WI38 (cell line): Measurements from ENCODE around the gene KLHL10.
A peak's percentile ranks its signal among the peaks of the same experiment; 100 is the strongest.
"Not testable (repeated sequence)": the region's sequence is repeated elsewhere in the genome, so short reads cannot be mapped to it uniquely, and the experiment has no call there.

Experiments used
- H3K4me3 ChIP-seq: 2 replicates; pipeline ENCODE4 v1.5.1; 2011; ENCODE audit warnings: low read depth, mild to moderate bottlenecking, control low read depth, low read length
- TF ChIP-seq, protein P1 (sequence below): IDR thresholded peaks from 2 replicates; pipeline ENCODE4 v1.5.1; 2012; ENCODE audit warnings: low read depth, mild to moderate bottlenecking, control low read depth, low read length

KLHL10 gene

DNA sequence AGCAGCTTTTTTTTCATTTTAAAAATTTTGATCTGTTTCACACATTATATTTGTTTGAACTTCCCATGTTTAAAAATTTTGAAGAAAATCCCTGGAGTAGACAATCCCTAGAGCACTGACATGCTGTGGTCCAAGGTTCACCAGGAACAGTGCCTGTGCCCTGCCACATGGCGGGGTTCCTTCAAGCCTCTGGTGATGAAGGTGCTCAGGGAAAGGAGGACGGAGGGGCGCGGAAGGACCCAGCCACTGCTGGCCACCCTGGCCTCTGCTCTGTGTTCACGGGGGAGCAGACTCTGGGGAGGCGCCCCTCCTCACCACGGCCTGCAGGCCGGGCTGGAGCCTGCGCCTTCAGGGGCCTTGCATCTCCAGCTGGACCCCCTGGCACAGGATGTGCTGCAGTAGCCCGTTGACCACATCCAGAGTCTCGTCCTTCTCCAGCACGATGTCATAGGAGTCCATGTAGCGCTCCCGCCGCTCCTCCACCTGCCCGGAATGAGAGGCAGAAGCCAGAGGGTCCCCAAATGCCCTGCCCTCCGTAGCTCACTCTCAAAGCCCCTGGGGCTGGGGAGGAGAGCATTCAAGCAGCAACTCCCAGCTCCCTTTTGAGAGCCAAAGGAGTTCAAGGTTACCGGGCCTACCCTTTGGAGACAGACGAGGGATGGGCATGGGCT lies 12.3 kb upstream of the KLHL10 start:
- no peak overlapping the region for H3K4me3 ChIP-seq
- TF ChIP-seq, protein P1, sequence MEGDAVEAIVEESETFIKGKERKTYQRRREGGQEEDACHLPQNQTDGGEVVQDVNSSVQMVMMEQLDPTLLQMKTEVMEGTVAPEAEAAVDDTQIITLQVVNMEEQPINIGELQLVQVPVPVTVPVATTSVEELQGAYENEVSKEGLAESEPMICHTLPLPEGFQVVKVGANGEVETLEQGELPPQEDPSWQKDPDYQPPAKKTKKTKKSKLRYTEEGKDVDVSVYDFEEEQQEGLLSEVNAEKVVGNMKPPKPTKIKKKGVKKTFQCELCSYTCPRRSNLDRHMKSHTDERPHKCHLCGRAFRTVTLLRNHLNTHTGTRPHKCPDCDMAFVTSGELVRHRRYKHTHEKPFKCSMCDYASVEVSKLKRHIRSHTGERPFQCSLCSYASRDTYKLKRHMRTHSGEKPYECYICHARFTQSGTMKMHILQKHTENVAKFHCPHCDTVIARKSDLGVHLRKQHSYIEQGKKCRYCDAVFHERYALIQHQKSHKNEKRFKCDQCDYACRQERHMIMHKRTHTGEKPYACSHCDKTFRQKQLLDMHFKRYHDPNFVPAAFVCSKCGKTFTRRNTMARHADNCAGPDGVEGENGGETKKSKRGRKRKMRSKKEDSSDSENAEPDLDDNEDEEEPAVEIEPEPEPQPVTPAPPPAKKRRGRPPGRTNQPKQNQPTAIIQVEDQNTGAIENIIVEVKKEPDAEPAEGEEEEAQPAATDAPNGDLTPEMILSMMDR, result no peak

DNA sequence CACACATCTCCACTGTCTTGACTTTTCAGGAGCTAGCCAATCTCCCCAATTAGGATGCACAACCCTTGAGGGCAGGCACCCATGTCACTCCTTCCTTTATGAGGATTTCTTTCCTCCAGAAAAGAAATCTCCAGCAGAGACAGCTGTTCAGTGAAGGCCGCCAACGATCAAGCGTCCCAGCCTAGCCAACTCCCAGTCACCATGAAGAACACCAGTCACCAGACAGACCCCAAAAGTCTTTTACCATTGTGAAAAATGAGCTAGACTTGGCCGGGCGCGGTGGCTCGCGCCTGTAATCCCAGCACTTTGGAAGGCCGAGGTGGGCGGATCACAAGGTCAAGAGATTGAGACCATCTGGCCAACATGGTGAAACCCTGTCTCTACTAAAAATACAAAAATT lies 7.7 kb upstream of the KLHL10 start:
- H3K4me3 ChIP-seq, result not testable (repeated sequence)

DNA sequence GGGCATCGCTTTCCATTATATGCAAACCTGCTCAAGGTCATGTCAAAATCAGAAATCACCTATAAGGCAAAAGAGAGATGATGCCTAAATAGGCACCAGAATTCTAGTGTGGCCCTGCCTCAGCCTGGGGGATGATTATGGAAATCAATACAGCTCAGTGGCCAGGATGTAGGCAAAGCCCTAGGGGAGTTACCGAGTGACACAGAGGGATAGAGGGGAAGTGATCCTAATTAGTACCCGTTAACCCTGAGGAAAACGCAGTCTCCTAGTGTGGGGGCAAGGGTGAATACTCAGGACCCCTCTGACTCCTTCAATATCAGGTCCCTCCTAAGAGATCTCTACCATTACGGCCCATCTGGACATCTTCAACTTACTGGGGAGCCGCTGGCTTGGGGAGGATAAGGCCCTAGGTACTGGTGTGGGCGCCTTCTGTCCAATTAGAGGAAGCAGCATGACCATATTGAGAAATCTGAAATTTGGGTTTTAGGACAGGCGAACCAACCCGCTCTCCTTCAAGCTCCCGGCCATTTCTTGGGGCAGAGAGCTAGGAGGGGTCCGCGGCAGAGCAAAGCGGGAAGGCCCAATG lies 2.3 kb upstream of the KLHL10 start:
- H3K4me3 ChIP-seq, result peak overlapping the region; percentile 69
- TF ChIP-seq, protein P1, result no peak

DNA sequence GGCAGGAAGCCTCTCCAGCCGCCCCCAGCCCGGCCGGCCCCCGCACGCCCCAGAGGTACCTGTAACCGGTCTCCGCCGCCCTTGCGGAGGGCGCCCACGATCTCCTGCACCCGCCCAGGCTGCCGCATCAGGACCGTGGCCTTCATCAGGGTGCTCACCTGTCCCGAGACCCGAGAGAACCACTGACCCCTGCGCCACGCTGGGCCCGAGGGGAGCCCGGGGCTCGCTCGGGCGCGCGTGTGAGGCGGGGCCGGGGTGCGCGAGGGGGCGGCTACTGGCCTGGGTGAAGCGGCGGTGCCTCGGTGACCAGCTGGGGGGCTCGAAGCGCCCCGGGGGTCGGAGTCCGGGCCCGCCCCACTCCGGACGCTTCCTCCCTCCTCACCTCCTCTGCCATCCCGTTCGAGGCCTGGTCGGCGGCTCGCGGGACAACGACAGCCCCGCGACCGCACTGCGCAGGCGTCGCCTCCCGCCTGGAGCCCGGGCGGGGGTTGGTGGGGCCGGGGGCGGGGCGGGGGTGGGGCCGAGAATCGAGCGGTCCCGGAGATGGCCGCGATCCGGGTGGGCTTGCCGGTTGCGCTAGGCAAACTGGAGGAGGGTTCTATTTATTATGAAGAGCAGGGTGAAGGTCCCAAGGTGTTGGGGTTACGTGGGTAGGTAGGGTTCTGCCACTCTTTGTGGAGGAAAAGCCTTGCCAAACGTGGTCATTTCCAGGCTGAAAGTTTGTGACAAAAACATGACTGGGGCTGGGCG lies 1.6 kb upstream of the KLHL10 start, which contains the start of gene NT5C3B:
Gene NT5C3B, minus strand, starts transcription at position 433 of the 750 bp plus-strand sequence. Its CDS starts 39 bp downstream, at position 394.
- H3K4me3 ChIP-seq, result peak within 1 kb of the TSS; percentile 69
- TF ChIP-seq, protein P1, result no peak

DNA sequence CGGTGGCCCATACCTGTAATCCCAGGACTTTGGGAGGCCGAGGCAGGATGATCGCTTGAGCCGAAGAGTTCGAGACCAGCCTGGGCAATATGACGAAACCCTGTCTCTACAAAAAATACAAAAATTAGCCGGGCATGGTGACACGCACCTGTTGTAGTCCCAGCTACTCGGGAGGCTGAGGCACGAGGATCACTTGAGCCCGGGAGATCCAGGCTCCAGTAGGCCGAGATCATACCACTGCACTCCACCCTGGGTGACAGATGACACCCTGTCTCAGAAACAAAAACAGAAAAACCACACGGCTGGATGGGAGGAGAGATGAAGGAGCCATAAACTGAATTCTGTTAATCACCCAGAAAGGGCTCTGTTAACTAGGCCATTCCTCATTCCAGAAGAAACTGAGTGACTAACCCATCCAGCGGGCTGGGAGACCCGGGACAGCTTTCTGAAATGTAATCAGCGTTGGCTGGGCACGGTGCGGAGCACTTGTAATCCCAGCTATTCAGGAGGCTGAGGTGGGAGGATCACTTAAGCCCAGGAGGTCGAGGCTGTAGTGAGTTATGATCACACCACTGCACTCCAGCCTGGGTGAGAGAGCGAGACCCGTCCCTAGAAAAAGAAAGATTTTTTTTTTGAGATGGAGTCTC lies 952 bp upstream of the KLHL10 start:
- TF ChIP-seq, protein P1, result no peak
- H3K4me3 ChIP-seq, result peak overlapping the region; percentile 69

DNA sequence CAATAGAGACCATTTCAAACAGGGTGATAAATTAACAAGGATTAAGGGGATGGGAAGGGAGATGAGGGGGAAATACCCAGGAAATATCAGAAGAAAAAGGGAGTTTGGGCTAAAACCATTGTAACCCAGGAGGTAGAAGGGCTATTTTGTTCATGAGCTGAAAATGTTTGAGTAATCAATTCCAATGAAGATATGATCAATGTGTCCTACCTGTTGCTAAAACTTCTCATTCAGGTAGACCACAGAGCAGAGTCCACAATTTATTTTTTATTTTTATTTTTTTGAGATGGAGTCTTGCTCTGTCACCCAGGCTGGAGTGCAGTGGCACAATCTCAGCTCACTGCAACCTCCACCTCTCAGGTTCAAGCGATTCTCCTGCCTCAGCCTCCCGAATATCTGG lies 1.8 kb downstream of the KLHL10 start:
- not testable (repeated sequence) for H3K4me3 ChIP-seq

DNA sequence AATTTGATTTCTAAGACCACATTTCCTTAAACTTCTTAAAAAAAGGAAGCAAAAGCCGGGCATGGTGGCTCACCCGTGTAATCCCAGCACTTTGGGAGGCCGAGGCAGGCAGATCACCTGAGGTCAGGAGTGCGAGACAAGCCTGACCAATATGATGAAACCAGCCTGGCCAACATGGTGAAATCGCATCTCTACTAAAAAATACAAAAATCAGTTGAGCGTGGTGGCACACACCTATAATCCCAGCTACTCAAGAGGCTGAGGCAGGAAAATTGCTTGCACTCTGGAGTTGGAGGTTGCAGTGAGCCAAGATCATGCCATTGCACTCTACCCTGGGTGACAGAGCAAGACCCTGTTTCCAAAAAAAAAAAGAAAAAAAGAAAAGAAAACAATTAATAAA lies 3.2 kb downstream of the KLHL10 start:
- not testable (repeated sequence) for H3K4me3 ChIP-seq

DNA sequence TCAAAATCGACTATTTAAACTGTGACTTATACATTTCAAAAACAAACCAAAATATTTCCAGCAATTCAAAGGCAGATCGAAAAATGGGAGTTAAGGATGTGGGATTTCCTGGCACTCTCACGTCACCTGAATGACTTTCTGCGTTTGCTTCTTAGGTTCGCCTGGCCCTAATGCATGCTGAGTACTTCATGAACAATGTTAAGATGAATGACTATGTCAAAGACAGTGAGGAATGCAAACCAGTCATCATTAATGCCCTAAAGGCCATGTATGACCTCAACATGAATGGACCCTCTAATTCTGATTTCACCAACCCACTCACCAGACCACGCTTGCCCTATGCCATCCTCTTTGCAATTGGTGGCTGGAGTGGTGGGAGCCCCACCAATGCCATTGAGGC lies 7.3 kb downstream of the KLHL10 start:
- TF ChIP-seq, protein P1, result no peak
- H3K4me3 ChIP-seq, result no peak overlapping the region
